Mesendoderm (in vitro differentiated cells): ENCODE measurements around the gene RARS2. TPM values are rescaled to one million over a fixed set of nuclear protein-coding genes. Genes with fewer than 3 reads are reported as not detected.

Experiments used
- DNase-seq: peaks from one replicate; pipeline ENCODE4 v3.0.0; 2013
- H2AK5ac ChIP-seq: 2 replicates; pipeline ENCODE4 v1.6.1; 2013; ENCODE audit warnings: low read length, inconsistent platforms
- H2BK120ac ChIP-seq: 2 replicates; pipeline ENCODE4 v1.6.1; 2013; ENCODE audit warnings: low read depth, mild to moderate bottlenecking, low read length, moderate library complexity, mixed read lengths
- H2BK15ac ChIP-seq: replicated peaks from 2 replicates; pipeline ENCODE4 v1.6.1; 2013; ENCODE audit warnings: low read depth, mild to moderate bottlenecking, moderate library complexity
- H2BK5ac ChIP-seq: 2 replicates; pipeline ENCODE4 v1.6.1; 2013; ENCODE audit warnings: low read length, inconsistent platforms
- H3K18ac ChIP-seq: 2 replicates; pipeline ENCODE4 v1.6.1; 2013; ENCODE audit warnings: mild to moderate bottlenecking, low read length, mixed read lengths
- H3K23ac ChIP-seq: one replicate; pipeline ENCODE4 v1.6.1; 2013; ENCODE audit warnings: low read length
- H3K27ac ChIP-seq: 2 replicates; pipeline ENCODE4 v1.5.1; 2013; ENCODE audit warnings: low read depth, mild to moderate bottlenecking, inconsistent platforms, low read length, moderate library complexity
- H3K27me3 ChIP-seq: 2 replicates; pipeline ENCODE4 v1.6.1; 2013; ENCODE audit warnings: low read length, control low read depth, mild to moderate bottlenecking, inconsistent platforms; ENCODE audit not compliant: insufficient read depth, poor library complexity
- H3K36me3 ChIP-seq: 2 replicates; pipeline ENCODE4 v1.6.1; 2013; ENCODE audit warnings: low read length, inconsistent platforms; ENCODE audit not compliant: control insufficient read depth, insufficient read depth
- H3K4ac ChIP-seq: one replicate; pipeline ENCODE4 v1.6.1; 2013; ENCODE audit warnings: low read depth, mild to moderate bottlenecking, low read length, moderate library complexity
- H3K4me1 ChIP-seq: 2 replicates; pipeline ENCODE4 v1.6.1; 2013; ENCODE audit warnings: low read depth, low read length, inconsistent platforms; ENCODE audit not compliant: control insufficient read depth
- H3K4me2 ChIP-seq: 2 replicates; pipeline ENCODE4 v1.6.1; 2013; ENCODE audit warnings: low read length
- H3K4me3 ChIP-seq: 2 replicates; pipeline ENCODE4 v1.5.1; 2013; ENCODE audit warnings: mild to moderate bottlenecking, low read length
- H3K56ac ChIP-seq: one replicate; pipeline ENCODE4 v1.6.1; 2013; ENCODE audit warnings: low read length
- H3K79me1 ChIP-seq: 2 replicates; pipeline ENCODE4 v1.6.1; 2013; ENCODE audit warnings: low read length, inconsistent platforms
- H3K79me2 ChIP-seq: 2 replicates; pipeline ENCODE4 v1.6.1; 2013; ENCODE audit warnings: mild to moderate bottlenecking, low read length; ENCODE audit not compliant: control insufficient read depth, insufficient read depth
- H3K9ac ChIP-seq: 2 replicates; pipeline ENCODE4 v1.6.1; 2013; ENCODE audit warnings: low read length, inconsistent platforms
- H4K5ac ChIP-seq: one replicate; pipeline ENCODE4 v1.6.1; 2013; ENCODE audit warnings: low read length
- H4K8ac ChIP-seq: one replicate; pipeline ENCODE4 v1.6.1; 2013; ENCODE audit warnings: low read depth, mild to moderate bottlenecking, control low read depth, low read length, moderate library complexity
- WGBS: extraction: QIAGEN DNeasy Blood & Tissue Kit; methylation state at CpG from one replicate; pipeline ENCODE4 v1.1.7; 2013; ENCODE audit warnings: low lambda C conversion rate, missing lambda C conversion rate; ENCODE audit not compliant: insufficient coverage; ENCODE audit errors: extremely low coverage; 5-methylcytosine and 5-hydroxymethylcytosine counted together
- polyA plus RNA-seq, 2 experiments: library from polyadenylated mRNA; stranded (reverse); fragments of 200-250 nt; gene quantifications; one replicate each; pipeline ENCODE4 v1.2.3, GENCODE V29; 2013

RARS2 gene
- 36.3 TPM for polyA plus RNA-seq (2013, experiment 1 of 2)
- 37.9 TPM for polyA plus RNA-seq (2013, experiment 2 of 2)

- no peak within 1 kb of the TSS for H4K5ac ChIP-seq
- peaks cover 14% of the 10 kb centered on the region for H3K79me1 ChIP-seq
- H3K36me3 ChIP-seq = no peaks in the 10 kb centered on the region
- H3K23ac ChIP-seq = peak within 1 kb of the TSS; percentile 87
- H2BK15ac ChIP-seq = no peak within 1 kb of the TSS
- H3K4me1 ChIP-seq = peaks cover 3% of the 10 kb centered on the region
- H2BK5ac ChIP-seq = peak within 1 kb of the TSS; percentile 99
- DNase-seq = peak; percentile 98
- H2BK120ac ChIP-seq = no peak within 1 kb of the TSS
- H3K4me3 ChIP-seq = peak within 1 kb of the TSS; percentile 100
- no CpG with 5 or more reads among the region's 49 CpGs for WGBS
- H3K27me3 ChIP-seq = no peaks in the 10 kb centered on the region
- H3K4me2 ChIP-seq = peak within 1 kb of the TSS; percentile 80
- H4K8ac ChIP-seq = no peak within 1 kb of the TSS
- H3K18ac ChIP-seq = no peak within 1 kb of the TSS
- H3K9ac ChIP-seq = peak within 1 kb of the TSS; percentile 100
- H2AK5ac ChIP-seq = peak within 1 kb of the TSS; percentile 72
- peak within 1 kb of the TSS; percentile 57 for H3K27ac ChIP-seq
- peak within 1 kb of the TSS; percentile 40 for H3K4ac ChIP-seq
- H3K79me2 ChIP-seq = peaks cover 63% of the 10 kb centered on the region
- H3K56ac ChIP-seq = peak within 1 kb of the TSS; percentile 100
Observed at GRCh38 chr6:87589693-87590416, at the start of gene RARS2, which contains the start of gene ORC3. RARS2 (minus strand) TSS chr6:87589987; CDS start chr6:87589957, 30 bp downstream. ORC3 (plus strand) TSS chr6:87590135; CDS start chr6:87590169, 34 bp downstream.

- Histone ChIP-seq H3K18ac (no peak overlapping the region), H3K4me3 (no peak overlapping the region), H3K27me3 (no peaks in the 10 kb centered on the region), H3K4me2 (no peak overlapping the region), H3K79me1 (no peaks in the 10 kb centered on the region), H3K4me1 (no peaks in the 10 kb centered on the region), H3K79me2 (no peaks in the 10 kb centered on the region), H3K56ac (no peak overlapping the region), H4K8ac (no peak overlapping the region), H2BK15ac (no peak overlapping the region), H3K27ac (no peak overlapping the region), H4K5ac (no peak overlapping the region), H2BK120ac (no peak overlapping the region), H3K36me3 (no peaks in the 10 kb centered on the region), H2BK5ac (no peak overlapping the region), H3K23ac (no peak overlapping the region), H3K4ac (no peak overlapping the region), H2AK5ac (no peak overlapping the region), H3K9ac (no peak overlapping the region)
- WGBS = no CpG with 5 or more reads among the region's 4 CpGs
- DNase-seq = no peak
Observed at GRCh38 chr6:87639373-87639772, 49.6 kb upstream of the RARS2 start.

DNA sequence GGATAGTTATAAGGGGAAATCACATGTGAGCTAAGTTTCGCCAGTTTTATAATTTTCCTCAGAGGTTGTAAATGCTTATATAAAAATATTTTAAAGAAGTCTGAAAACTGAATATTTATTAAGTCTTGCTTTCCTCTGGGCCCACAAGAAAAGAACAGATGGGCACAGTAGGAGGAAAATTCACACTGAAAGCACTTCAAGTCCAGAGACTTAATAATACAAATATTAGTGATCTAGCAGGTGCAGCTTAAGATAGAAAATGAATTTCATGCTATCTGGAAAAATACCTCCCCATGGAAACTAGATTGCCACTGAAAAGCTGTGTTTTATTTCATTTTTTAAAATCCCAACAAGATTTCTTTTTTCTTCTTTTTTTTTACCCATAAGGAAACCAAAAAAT, 47.3 kb upstream of the RARS2 start:
- Histone ChIP-seq H2BK5ac (no peak overlapping the region), H3K27ac (no peak overlapping the region), H3K79me1 (no peaks in the 10 kb centered on the region), H4K5ac (no peak overlapping the region), H3K4me2 (no peak overlapping the region), H2BK120ac (no peak overlapping the region), H3K27me3 (no peaks in the 10 kb centered on the region), H2BK15ac (no peak overlapping the region), H3K79me2 (no peaks in the 10 kb centered on the region), H4K8ac (no peak overlapping the region), H2AK5ac (no peak overlapping the region), H3K36me3 (peaks cover 2% of the 10 kb centered on the region), H3K4me3 (no peak overlapping the region), H3K56ac (no peak overlapping the region), H3K18ac (no peak overlapping the region), H3K4ac (no peak overlapping the region), H3K9ac (no peak overlapping the region), H3K4me1 (no peaks in the 10 kb centered on the region), H3K23ac (no peak overlapping the region)
- no peak for DNase-seq
- no CpG with 5 or more reads among the region's 1 CpG for WGBS

DNA sequence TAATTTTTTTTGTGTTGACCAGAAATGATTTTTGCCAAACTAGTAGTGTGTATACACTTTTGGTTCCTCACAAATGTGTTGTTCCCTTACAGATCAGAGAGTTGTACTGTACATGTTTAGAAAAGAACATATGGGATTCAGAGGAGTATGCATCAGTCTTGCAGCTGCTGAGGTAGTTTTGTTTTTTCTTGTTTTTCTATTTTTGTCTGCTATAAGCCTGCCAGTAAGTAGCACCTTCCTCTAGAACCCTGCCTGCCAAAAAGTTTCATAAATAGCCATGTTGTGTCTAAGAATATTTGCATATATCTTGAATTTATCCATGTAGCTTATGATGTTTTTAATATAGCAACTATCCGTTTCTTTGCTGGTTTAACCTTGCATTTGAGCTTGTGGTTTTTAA, 46.5 kb upstream of the RARS2 start:
- H2BK120ac ChIP-seq = no peak overlapping the region
- H3K56ac ChIP-seq = no peak overlapping the region
- H3K23ac ChIP-seq = no peak overlapping the region
- no peak overlapping the region for H3K27ac ChIP-seq
- H3K4ac ChIP-seq = no peak overlapping the region
- no peak overlapping the region for H4K5ac ChIP-seq
- no peak overlapping the region for H3K4me3 ChIP-seq
- H2AK5ac ChIP-seq = no peak overlapping the region
- WGBS = no CpG with 5 or more reads among the region's 1 CpG
- no peaks in the 10 kb centered on the region for H3K79me2 ChIP-seq
- H4K8ac ChIP-seq = no peak overlapping the region
- no peak overlapping the region for H3K18ac ChIP-seq
- no peak overlapping the region for H3K4me2 ChIP-seq
- no peak overlapping the region for H2BK15ac ChIP-seq
- peaks cover 2% of the 10 kb centered on the region for H3K36me3 ChIP-seq
- no peaks in the 10 kb centered on the region for H3K4me1 ChIP-seq
- H2BK5ac ChIP-seq = no peak overlapping the region
- DNase-seq = no peak
- no peaks in the 10 kb centered on the region for H3K79me1 ChIP-seq
- no peaks in the 10 kb centered on the region for H3K27me3 ChIP-seq
- H3K9ac ChIP-seq = no peak overlapping the region

DNA sequence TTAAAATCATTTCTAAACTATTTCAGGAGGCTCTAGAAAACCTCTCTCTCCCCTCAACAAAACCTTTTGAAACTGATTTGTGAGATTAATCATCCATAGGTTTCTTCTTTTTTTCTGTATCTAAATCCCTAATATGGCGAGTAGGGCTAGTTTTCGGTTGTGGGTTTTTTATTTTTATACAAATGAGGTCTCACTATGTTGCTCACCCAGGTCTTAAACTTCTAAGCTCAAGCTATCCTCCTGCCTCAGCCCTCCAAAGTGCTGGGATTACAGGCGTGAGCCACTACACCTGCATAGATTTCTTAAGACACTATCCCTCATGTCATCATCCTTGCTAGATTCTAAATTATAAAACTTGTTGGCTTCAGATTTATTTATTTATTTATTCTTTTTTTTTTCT, 44.1 kb upstream of the RARS2 start:
- H2AK5ac ChIP-seq = no peak overlapping the region
- no peak for DNase-seq
- no peak overlapping the region for H4K8ac ChIP-seq
- H2BK5ac ChIP-seq = no peak overlapping the region
- no peak overlapping the region for H3K9ac ChIP-seq
- no CpG with 5 or more reads among the region's 3 CpGs for WGBS
- H3K79me1 ChIP-seq = no peaks in the 10 kb centered on the region
- H3K27ac ChIP-seq = no peak overlapping the region
- H3K36me3 ChIP-seq = peaks cover 2% of the 10 kb centered on the region
- H3K4me3 ChIP-seq = no peak overlapping the region
- no peak overlapping the region for H2BK120ac ChIP-seq
- no peak overlapping the region for H3K23ac ChIP-seq
- H3K27me3 ChIP-seq = no peaks in the 10 kb centered on the region
- no peak overlapping the region for H2BK15ac ChIP-seq
- H4K5ac ChIP-seq = no peak overlapping the region
- no peak overlapping the region for H3K18ac ChIP-seq
- H3K4me1 ChIP-seq = no peaks in the 10 kb centered on the region
- no peak overlapping the region for H3K4ac ChIP-seq
- H3K56ac ChIP-seq = no peak overlapping the region
- H3K4me2 ChIP-seq = no peak overlapping the region
- no peaks in the 10 kb centered on the region for H3K79me2 ChIP-seq

GRCh38 chr6:87630746-87631145, 41.0 kb upstream of the RARS2 start:
- Histone ChIP-seq H3K18ac (no peak overlapping the region), H2BK15ac (no peak overlapping the region), H3K23ac (no peak overlapping the region), H3K56ac (no peak overlapping the region), H3K4me2 (no peak overlapping the region), H2BK120ac (no peak overlapping the region), H4K8ac (no peak overlapping the region), H3K4me3 (no peak overlapping the region), H4K5ac (no peak overlapping the region), H3K27me3 (no peaks in the 10 kb centered on the region), H3K4ac (no peak overlapping the region), H3K27ac (no peak overlapping the region), H2AK5ac (no peak overlapping the region), H3K79me2 (no peaks in the 10 kb centered on the region), H3K79me1 (no peaks in the 10 kb centered on the region), H3K4me1 (no peaks in the 10 kb centered on the region), H3K9ac (no peak overlapping the region), H3K36me3 (peaks cover 3% of the 10 kb centered on the region), H2BK5ac (no peak overlapping the region)
- DNase-seq = no peak
- no CpG with 5 or more reads among the region's 1 CpG for whole genome bisulfite sequencing
